Ishikawa (cell line): ENCODE results near the gene RHBDL3.

Source experiments
- CEBPB ChIP-seq: IDR thresholded peaks from 2 replicates; pipeline ENCODE4 v1.6.1; 2012
- CREB1 ChIP-seq: IDR thresholded peaks from 2 replicates; pipeline ENCODE4 v1.6.1; 2012; ENCODE audit warnings: low read depth
- EGR1 ChIP-seq: IDR thresholded peaks from 2 replicates; pipeline ENCODE4 v1.6.1; 2012
- EP300 ChIP-seq: IDR thresholded peaks from 2 replicates; pipeline ENCODE4 v1.6.1; 2012; ENCODE audit warnings: borderline replicate concordance
- FOXM1 ChIP-seq: IDR thresholded peaks from 2 replicates; pipeline ENCODE4 v1.6.1; 2012; ENCODE audit warnings: low read depth, borderline replicate concordance
- MAX ChIP-seq: IDR thresholded peaks from 2 replicates; pipeline ENCODE4 v1.6.1; 2012
- NFIC ChIP-seq: IDR thresholded peaks from 2 replicates; pipeline ENCODE4 v1.6.1; 2012
- RAD21 ChIP-seq: IDR thresholded peaks from 2 replicates; pipeline ENCODE4 v1.6.1; 2012; ENCODE audit warnings: low read depth
- REST ChIP-seq: IDR thresholded peaks from 2 replicates; pipeline ENCODE4 v1.6.1; 2012; ENCODE audit warnings: low read depth, mild to moderate bottlenecking
- TAF1 ChIP-seq: IDR thresholded peaks from 2 replicates; pipeline ENCODE4 v1.6.1; 2012; ENCODE audit warnings: low read depth, mild to moderate bottlenecking
- TCF12 ChIP-seq: IDR thresholded peaks from 2 replicates; pipeline ENCODE4 v1.6.1; 2012; ENCODE audit warnings: low read depth
- TEAD4 ChIP-seq: IDR thresholded peaks from 2 replicates; pipeline ENCODE4 v1.6.1; 2012
- USF1 ChIP-seq: IDR thresholded peaks from 2 replicates; pipeline ENCODE4 v1.6.1; 2012
- YY1 ChIP-seq: IDR thresholded peaks from 2 replicates; pipeline ENCODE4 v1.6.1; 2012; ENCODE audit warnings: low read depth
- ZBTB7A ChIP-seq: IDR thresholded peaks from 2 replicates; pipeline ENCODE4 v1.6.1; 2012; ENCODE audit warnings: low read depth

The RHBDL3 gene

GRCh38 chr17:32285746-32286517 is 20.3 kb downstream of the RHBDL3 start:
- TF ChIP-seq NFIC (peak; percentile 36), EP300 (no peak)

- TF ChIP-seq CEBPB = no peak
- TF ChIP-seq ZBTB7A = no peak
- TF ChIP-seq MAX = no peak
- no peak for TF ChIP-seq TEAD4
- TF ChIP-seq FOXM1 = no peak
- no peak for TF ChIP-seq EGR1
- TF ChIP-seq TCF12 = no peak
- no peak for TF ChIP-seq EP300
- no peak for TF ChIP-seq REST
- no peak for TF ChIP-seq CREB1
- no peak for TF ChIP-seq RAD21
- TF ChIP-seq NFIC = no peak
- no peak for TF ChIP-seq USF1
- no peak for TF ChIP-seq TAF1
- no peak for TF ChIP-seq YY1
Observed at GRCh38 chr17:32286518-32286900, 20.9 kb downstream of the RHBDL3 start.

- TF ChIP-seq CEBPB (no peak), RAD21 (peak; percentile 16; the same call in 1 of the 2 replicates)
Observed at GRCh38 chr17:32287804-32288511, 22.3 kb downstream of the RHBDL3 start.

GRCh38 chr17:32288615-32289014 is 23.0 kb downstream of the RHBDL3 start:
- TF ChIP-seq FOXM1 (no peak), EGR1 (no peak), RAD21 (no peak), CEBPB (no peak), TAF1 (no peak), EP300 (no peak), USF1 (no peak), CREB1 (no peak), TEAD4 (no peak), YY1 (no peak), NFIC (no peak), ZBTB7A (no peak)

- TF ChIP-seq USF1 (no peak), MAX (no peak), REST (no peak), CREB1 (no peak), CEBPB (no peak), TCF12 (no peak), ZBTB7A (no peak), EGR1 (no peak), RAD21 (no peak), TAF1 (no peak), FOXM1 (no peak), TEAD4 (no peak), EP300 (no peak), YY1 (no peak), NFIC (no peak)
Observed at GRCh38 chr17:32289471-32290070, 23.9 kb downstream of the RHBDL3 start.
